DMS153 treated with DMSO at 0.1 percent for 48 hours (cell line): ENCODE data around the gene MBOAT1.
"Not testable (repeated sequence)": the region's sequence is repeated elsewhere in the genome, so short reads cannot be mapped to it uniquely, and the experiment has no call there.

Source experiments
- DNase-seq: peaks from one replicate; lab custom pipeline; 2025; ENCODE audit not compliant: unreplicated experiment; lab: John Stamatoyannopoulos, UW

The MBOAT1 gene, protein sequence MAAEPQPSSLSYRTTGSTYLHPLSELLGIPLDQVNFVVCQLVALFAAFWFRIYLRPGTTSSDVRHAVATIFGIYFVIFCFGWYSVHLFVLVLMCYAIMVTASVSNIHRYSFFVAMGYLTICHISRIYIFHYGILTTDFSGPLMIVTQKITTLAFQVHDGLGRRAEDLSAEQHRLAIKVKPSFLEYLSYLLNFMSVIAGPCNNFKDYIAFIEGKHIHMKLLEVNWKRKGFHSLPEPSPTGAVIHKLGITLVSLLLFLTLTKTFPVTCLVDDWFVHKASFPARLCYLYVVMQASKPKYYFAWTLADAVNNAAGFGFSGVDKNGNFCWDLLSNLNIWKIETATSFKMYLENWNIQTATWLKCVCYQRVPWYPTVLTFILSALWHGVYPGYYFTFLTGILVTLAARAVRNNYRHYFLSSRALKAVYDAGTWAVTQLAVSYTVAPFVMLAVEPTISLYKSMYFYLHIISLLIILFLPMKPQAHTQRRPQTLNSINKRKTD

DNA sequence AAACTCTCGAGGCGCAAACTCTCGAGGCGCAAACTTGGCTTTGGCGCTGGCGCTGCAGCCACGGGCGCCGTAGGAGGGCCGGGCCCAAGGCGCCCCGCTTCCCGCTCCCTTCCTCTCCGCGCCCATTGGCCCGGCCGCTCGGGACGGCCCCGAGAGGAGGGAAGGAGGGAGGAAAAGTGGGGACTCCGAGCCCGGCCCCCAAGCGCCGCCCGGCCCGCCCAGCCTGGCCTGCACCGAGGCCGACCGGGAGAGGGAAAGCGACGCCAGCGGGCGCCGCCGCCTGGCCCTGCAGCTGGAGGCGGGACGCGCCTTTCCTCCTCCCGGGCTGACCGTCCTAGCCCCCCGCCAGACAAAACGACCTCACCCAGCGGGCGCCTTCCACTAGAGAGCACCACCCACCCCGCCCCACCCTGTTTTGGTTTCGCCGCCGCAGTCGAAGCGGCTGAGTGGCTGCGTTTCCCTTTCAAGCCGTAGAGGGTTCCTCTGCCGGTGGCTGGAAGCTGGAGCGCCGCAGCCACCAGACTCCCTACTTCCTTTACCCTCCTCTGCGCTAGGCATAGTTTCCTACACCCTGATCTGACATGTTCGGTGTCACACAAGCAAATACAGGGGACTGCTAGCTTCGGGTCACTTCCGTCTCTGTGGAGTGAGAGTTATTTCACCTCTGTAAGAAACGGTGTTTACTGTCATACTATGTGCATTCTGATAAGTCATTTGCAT is at the start of gene MBOAT1:
TSS of gene MBOAT1 (minus strand) at position 78 of the 720 bp plus-strand sequence. CDS start 235 bp downstream, outside the sequence.
- peak; percentile 90 for DNase-seq

DNA sequence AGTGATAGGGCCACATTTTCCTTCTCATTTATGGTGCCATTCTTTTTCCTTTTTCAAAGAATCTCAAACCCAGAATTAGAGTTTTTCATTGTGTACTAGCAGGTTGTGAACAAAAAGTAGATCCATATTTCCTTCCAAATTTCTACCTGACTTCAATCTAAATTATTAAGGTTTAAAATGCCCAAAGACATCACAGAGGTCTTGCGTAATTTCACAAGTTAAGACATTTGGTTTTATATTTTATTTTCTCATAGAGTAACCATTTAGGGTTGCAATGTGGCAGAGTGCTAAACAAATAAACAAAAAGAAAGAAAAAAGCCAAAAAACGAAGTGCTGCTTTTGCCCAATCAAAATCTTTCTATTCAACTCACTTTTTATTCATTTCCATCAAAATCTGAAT is 49.4 kb upstream of the MBOAT1 start:
- no peak for DNase-seq

DNA sequence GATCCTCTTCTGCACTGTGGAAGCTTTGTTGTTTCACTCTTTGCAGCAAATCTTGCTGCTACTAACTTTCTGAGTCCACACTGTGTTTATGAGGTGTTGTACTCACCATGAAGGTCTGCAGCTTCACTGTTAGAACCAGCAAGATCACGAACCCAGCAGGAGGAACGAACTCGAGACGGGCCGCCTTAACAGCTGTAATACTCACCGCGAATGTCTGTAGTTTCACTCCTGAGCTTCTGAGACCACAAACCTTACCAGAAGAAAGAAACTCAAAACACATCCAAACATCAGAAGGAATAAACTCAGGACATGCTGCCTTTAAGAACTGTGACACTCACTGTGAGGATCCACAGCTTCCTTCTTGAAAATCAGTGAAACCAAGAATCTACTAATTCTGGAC is 48.1 kb upstream of the MBOAT1 start:
- DNase-seq: no peak

DNA sequence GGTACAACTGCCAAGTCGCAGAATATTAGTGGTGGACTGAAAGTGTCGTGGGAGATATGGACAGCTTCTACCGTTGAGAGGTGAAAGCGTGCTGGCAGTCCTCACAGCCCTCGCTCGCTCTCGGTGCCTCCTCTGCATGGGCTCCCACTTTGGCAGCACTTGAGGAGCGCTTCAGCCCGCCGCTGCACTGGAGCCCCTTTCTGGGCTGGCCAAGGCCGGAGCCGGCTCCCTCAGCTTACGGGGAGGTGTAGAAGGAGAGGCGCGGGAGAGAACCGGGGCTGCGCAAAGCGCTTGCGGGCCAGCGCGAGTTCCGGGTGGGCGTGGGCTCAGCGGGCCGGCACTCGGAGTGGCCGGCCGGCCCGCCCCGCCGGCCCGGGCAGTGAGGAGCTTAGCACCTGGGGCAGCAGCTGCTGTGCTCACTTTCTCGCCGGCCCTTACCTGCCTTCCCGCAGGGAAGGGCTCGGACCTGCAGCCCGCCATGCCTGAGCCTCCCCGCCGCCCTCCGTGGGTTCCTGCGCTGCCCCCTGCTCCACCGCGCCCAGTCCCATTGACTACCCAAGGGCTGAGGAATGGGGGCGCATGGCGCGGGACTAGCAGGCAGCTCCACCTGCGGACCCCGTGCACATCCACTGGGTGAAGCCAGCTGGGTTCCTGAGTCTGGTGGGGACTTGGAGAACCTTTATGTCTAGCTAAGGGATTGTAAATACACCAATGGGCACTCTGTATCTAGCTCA is 47.2 kb upstream of the MBOAT1 start:
- no peak for DNase-seq

DNA sequence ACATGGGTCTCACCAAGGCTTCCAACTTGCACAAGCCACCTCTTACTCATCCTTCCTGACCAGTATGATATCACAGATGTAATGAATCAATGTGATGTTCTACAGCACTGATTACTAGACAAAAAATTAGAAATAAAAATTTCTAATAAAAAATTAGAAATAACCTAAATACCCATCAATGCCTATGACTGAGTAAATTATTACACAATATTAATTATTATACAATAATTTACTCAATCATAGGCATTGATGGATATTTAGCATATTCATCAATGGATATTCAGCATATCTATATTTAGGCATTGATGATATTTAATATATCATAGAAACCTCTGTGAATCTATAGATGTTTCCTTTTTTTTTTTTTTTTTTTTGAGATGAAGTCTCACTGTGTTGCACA is 43.2 kb upstream of the MBOAT1 start:
- no peak for DNase-seq

DNA sequence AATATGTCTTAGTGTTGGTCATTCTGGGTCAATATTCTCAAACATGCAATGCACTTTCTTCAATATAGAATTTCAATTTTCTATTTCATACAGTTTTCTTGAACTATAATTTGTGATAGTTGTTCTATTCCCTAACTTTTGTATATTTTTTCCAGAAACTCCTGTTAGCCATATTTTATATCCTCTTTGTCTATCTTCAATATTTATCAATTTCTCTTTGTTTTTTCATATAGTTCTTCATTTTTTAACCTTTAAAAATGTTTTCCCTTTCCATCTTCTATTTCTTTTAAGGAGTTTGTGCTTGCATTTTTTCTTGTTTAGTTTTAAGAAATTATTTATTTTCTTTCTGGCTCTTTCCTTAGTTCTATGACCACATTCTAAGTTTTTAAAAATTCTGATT is 42.0 kb upstream of the MBOAT1 start:
- no peak for DNase-seq

DNA sequence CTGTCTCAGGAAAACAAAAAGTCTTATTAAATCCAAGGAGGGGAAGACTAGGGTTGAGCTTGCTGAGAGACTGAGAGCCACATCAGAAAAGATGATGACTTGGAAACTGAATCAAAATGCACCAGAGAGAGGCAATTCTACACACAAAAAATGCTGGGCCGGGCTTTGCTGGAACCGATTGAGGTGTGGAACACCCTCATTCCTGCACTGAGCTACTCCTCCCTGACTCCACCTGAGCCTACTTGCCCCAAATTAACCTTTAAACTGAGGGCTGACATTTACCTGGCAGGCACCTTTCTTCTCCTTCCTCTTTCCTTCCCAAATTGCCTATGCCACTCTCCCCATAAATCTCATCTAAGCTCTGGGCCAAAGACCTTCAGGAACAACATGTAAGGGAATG is 40.8 kb upstream of the MBOAT1 start:
- DNase-seq: no peak

DNA sequence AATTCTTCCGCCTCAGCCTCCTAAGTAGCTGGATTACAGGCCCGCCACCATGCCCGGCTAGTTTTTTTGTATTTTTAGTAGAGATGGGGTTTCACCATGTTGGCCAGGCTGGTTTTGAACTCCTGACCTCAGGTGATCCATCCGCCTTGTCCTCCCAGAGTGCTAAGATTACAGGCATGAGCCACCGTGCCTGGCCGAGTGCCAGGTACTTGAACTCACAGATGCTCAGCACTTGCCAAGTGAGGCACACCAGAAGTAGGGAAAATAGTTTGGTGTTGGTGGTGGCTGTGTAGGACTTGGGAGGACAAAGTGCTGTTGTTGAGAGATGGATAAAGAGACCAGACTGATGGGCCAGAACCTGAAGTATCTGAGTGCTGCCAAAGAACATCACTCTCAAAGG is 40.0 kb upstream of the MBOAT1 start:
- DNase-seq: no peak

DNA sequence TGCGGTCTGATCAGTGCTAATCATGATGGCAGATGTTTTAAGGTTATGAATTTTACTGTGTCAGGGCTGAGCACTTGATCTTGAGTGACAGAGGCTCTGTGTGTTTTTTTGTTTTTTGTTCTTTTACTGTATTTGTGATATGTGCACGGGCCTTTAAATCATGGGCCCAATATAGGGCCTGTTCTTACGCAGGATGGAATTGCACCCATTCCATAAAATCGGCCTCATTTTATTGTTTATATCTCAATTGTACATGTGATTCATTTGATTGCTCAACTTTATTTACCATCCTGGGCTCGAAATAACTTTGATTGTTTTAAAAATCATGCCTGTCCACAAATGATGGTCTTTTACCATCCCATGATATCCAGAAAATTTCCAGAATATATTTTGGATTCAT is 39.3 kb upstream of the MBOAT1 start:
- DNase-seq: no peak

DNA sequence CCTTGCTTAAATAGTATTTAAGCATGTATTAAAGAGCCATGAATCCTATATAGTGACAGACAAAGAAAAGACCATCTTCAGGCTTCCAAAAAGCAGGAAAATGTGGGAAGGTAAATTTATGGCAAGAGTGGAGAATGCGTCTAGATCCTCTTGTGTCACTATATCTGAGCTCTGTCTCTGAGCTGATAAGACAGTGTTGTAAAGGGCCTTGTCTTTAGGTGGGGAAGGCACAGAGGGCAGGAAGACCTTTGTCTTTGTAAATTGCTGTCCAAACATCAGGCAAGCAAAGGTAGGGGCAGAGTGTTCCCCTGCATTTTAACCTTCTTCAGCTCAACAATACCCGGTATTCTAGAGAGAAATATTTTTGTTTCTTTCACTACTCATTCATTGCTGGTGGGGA is 33.9 kb upstream of the MBOAT1 start:
- peak; percentile 11 for DNase-seq

DNA sequence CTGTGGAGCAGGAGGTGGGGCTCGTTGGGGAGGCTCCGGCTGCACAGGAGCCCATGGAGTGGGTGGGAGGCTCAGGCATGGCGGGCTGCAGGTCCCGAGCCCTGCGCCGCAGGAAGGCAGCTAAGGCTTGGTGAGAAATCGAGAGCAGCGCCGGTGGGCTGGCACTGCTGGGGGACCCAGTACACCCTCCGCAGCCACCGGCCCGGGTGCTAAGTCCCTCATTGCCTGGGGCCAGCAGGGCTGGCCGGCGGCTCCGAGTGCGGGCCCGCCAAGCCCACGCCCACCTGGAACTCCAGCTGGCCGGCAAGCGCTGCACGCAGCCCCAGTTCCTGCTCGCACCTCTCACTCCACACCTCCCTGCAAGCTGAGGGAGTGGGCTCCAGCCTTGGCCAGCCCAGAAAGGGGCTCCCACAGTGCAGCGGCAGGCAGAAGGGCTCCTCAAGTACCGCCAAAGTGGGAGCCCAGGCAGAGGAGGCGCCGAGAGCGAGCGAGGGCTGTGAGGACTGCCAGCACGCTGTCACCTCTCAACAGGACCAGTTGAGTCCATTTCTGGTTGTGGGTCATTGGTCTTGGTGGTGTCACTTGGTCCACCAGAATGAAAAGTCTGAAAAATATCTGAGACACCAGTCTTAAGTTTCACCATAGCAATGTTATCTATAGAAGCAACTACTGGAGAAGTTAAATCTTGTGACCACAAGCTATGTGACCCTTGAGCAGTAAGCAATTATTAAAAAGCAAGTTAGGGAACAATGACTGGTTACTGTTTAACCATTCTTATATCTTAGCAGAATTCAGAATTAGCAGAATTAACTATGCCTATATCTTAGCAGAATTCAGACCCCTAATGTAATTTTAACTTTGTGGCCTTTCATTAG is 32.8 kb upstream of the MBOAT1 start:
- DNase-seq: not testable (repeated sequence)

DNA sequence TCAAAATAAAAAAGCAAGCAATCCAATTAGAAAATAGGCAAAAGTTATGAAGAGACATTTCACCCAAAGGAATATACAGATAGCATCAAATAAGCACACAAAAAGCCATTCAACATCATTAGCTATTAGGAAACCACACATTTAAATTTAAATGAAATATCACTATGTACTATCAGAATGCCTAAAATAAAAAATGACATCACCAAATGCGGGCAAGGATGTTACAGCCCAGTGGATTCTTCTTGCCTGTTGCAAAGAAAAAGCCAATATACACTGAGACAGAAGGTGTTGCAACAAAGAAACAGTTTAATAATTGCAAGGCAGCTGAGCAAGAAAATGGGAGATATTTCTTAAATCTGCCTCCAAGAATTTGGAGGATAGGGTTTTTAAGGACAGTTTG is 31.0 kb upstream of the MBOAT1 start:
- DNase-seq: no peak

DNA sequence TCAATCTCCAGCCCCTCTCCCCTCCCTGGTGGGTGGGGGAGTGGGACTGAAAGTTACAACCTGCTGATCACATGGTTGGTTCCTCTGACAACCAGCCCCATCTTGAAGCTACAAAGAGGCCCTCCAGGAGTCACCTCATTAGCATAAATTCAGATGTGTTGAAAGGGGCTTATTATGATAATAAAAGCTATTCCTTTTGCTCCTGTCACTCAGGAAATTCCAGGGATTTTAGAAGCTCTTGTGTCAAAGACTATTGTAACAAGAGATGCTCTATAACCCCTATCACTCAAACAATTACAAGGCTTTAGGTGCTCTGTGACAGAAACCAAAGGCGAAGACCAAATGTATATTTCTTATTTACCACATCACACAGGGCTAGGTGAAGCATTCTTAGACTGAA is 30.1 kb upstream of the MBOAT1 start:
- DNase-seq: no peak

DNA sequence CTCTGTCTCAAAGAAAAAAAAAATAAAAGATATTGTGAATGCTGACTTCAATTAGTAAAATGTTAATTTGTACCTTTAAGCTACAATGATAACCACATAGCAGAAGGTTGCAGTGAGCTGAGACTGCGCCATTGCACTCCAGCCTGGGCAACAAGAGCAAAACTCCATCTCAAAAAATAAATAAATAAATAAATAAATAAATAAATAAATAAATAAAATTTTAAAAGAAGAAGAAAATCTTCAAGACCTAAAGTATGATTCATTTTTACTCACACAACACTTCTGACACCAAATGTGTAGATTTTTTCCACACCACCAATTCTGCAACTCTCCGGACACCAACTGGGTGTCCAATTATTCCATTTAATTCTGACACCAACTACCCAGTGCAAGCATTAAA is 28.8 kb upstream of the MBOAT1 start:
- DNase-seq: no peak

DNA sequence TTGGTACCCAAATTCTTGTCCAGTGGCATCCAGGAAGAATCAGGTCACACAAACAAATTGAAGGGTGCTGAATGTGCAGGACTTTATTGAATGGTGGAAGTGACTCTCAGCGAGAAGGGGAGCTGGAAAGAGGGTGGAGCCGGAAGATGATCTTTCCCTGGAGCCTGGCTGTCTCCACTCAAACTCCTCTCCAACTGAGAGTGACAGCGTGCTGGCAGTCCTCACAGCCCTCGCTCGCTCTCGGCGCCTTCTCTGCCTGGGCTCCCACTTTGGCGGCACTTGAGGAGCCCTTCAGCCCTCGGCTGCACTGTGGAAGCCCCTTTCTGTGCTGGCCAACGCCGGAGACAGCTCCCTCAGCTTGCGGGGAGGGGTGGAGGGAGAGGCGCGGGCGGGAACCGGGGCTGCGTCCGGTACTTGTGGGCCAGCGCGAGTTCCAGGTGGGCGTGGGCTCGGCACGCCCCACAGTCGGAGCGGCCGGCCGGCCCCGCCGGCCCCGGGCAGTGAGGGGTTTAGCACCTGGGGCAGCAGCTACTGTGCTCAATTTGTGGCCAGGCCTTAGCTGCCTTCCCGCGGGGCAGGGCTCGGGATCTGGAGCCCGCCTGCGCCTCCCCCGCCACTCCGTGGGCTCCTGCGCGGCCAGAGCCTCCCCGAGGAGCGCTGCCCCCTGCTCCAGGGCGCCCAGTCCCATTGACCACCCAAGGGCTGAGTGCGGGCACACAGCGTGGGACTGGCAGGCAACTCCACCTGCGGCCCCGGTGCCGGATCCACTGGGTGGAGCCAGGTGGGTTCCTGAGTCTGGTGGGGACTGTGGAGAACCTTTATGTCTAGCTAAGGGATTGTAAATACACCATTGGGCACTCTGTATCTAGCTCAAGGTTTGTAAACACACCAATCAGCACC is 26.7 kb upstream of the MBOAT1 start:
- no peak for DNase-seq

DNA sequence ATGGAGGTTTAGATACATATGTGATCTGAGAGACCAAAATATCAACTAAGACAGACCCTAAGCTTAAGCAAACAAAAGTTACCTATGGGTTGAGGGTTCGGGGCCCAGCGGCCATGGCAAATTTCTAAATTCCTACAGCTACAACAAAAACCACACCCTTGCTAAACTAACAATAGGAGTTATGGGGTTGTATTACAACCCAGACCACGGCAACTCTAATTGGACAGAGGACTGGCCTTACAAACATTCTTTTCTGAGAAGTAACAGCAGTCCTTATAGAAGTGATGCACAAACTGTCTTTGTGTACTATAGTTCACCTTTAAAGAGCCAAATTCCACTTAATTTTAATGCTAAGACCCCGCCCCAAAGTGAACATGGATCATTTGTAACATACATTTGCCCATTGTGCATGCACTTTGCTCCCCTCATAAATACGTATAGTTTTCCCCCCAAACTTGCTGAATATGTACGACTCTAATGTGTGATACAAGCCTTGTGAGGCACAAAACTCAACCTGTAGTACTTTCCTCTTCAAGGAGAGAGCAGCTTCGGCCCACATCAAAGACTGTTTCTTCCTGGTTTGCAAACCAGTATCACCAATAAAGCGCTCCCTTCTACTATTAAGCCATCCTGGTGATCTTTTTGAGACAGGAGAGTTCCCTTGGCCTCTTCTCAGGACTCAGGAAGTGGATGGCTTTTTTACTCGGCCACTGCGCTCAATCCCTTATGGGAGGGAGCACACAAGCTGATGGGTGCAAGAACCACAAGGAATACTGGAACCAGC is 25.6 kb upstream of the MBOAT1 start:
- no peak for DNase-seq

DNA sequence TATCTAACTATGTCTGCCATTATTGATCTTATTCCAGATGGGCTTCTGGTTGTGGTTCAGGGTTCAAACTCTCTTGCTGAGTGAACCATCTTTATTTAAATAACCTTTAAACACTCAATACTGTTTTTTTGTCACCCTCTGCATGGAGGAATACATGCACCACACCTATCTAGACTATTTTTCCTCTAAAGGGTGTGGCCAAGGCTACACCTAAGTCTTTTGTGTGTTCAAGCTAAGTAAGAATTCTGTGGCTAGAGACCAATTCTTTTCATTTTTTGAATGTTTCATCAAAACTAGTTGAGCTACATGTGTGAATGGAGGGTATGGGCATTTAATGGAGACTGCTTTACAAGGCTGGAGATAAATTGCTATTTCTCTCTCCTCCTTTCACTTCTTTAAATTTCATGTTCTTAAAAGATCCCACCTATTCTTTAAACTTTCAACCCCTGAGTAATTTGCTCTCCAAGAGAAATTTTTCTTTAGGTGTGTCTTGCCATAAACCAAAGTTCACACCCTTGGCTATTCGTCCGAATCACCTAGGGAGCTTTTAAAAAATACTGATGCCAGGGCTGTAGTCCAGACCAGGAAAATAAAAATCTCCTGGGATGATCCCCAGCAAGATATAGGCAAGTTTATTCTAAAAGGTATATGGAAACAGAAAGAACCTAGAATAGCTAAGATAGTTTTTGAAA is 24.8 kb upstream of the MBOAT1 start:
- DNase-seq: no peak

DNA sequence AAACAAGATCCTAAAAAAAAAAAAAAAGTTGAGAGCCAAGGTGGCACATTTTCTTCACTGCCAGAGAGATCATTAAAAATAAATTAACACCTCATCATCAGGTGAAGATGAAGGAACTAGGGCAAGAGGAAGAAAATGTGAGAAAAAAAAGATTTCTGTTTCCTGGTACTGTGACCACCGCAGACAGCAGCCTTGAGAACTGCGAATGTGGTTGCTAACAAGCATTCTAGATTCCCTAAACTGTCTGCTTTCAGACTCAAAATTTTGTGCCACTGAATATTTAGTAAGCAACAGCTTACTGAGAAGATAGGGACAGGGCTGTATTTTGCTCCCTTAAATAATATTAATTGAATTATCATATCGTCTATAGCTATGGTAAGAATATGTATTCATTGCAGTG is 24.1 kb upstream of the MBOAT1 start:
- DNase-seq: no peak
